MM.1S (cell line): ENCODE results near the gene CTSO.

Experiments used
- EZH2 ChIP-seq: fragments of 300-600 bp; sonication (generic); optimal IDR thresholded peaks from 2 replicates; pipeline ENCODE3; 2017; ENCODE audit warnings: low read depth, mild to moderate bottlenecking, antibody characterized with exemption, low read length, mixed read lengths
- EZH2phosphoT487 ChIP-seq: fragments of 300-600 bp; sonication (generic); IDR thresholded peaks from 2 replicates; pipeline ENCODE4 v1.6.1; 2018; ENCODE audit warnings: antibody characterized with exemption, low read length
- TF ChIP-seq, protein P1 (sequence below): fragments of 300-600 bp; sonication (generic); IDR thresholded peaks from 2 replicates; pipeline ENCODE4 v1.5.1; 2016; ENCODE audit warnings: antibody characterized with exemption, low read length, mixed read lengths

GRCh38 chr4:155952501-155952901 lies 1.2 kb downstream of the CTSO start:
- TF ChIP-seq, protein P1, sequence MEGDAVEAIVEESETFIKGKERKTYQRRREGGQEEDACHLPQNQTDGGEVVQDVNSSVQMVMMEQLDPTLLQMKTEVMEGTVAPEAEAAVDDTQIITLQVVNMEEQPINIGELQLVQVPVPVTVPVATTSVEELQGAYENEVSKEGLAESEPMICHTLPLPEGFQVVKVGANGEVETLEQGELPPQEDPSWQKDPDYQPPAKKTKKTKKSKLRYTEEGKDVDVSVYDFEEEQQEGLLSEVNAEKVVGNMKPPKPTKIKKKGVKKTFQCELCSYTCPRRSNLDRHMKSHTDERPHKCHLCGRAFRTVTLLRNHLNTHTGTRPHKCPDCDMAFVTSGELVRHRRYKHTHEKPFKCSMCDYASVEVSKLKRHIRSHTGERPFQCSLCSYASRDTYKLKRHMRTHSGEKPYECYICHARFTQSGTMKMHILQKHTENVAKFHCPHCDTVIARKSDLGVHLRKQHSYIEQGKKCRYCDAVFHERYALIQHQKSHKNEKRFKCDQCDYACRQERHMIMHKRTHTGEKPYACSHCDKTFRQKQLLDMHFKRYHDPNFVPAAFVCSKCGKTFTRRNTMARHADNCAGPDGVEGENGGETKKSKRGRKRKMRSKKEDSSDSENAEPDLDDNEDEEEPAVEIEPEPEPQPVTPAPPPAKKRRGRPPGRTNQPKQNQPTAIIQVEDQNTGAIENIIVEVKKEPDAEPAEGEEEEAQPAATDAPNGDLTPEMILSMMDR = no peak
- TF ChIP-seq EZH2 (no peak), EZH2phosphoT487 (no peak)
